Brain microvascular endothelial cell (primary cell): ENCODE results near the gene LRRC71.

Experiments
- DNase-seq: peaks from one replicate; pipeline ENCODE4 v3.0.0-alpha.2; 2020
- H3K27ac ChIP-seq: fragments of 250-450 bp; sonication (Bioruptor Pico); 2 replicates; pipeline ENCODE4 v1.5.1; 2020; ENCODE audit warnings: mild to moderate bottlenecking, moderate library complexity
- H3K27me3 ChIP-seq: fragments of 250-450 bp; sonication (Bioruptor Pico); replicated peaks from 2 replicates; pipeline ENCODE4 v1.5.1; 2020; ENCODE audit warnings: mild to moderate bottlenecking
- H3K36me3 ChIP-seq: fragments of 250-450 bp; sonication (Bioruptor Pico); replicated peaks from 2 replicates; pipeline ENCODE4 v1.5.1; 2020; ENCODE audit warnings: mild to moderate bottlenecking
- H3K4me3 ChIP-seq: 2 replicates; pipeline ENCODE4 v1.5.1; 2011; ENCODE audit warnings: low read depth, mild to moderate bottlenecking, control low read depth, low read length, moderate library complexity
- CTCF ChIP-seq: IDR thresholded peaks from 2 replicates; pipeline ENCODE4 v1.5.1; 2011; ENCODE audit warnings: low read depth, mild to moderate bottlenecking, moderate library complexity, low read length, control low read depth, inconsistent platforms; ENCODE audit errors: missing control alignments
- in situ Hi-C: cut with HindIII; loops from 2 replicates; pipeline ENCODE4 v1.10.0; 2017; ENCODE audit warnings: low sequenced_read_pairs, low pct_ligation_motif_present

LRRC71 gene

GRCh38 chr1:156876281-156876680 is 44.2 kb upstream of the LRRC71 start:
- in situ Hi-C loops = no loop called here
- TF ChIP-seq CTCF = peak; percentile 64
- peaks cover 7% of the 10 kb centered on the region for H3K27me3 ChIP-seq

GRCh38 chr1:156877433-156878170 is 42.8 kb upstream of the LRRC71 start:
- no peak for DNase-seq
- no peak overlapping the region for H3K4me3 ChIP-seq
- H3K27ac ChIP-seq = no peak overlapping the region
- in situ Hi-C loops = no loop called here
- TF ChIP-seq CTCF = no peak
- no peaks in the 10 kb centered on the region for H3K36me3 ChIP-seq
- peaks cover 13% of the 10 kb centered on the region for H3K27me3 ChIP-seq

More at GRCh38 chr1:156876281-156876680, 44.2 kb upstream of the LRRC71 start:
- no peak overlapping the region for H3K4me3 ChIP-seq
- no peak overlapping the region for H3K27ac ChIP-seq
- DNase-seq = no peak
- H3K36me3 ChIP-seq = no peaks in the 10 kb centered on the region

- Histone ChIP-seq H3K4me3 (no peak overlapping the region), H3K27ac (no peak overlapping the region), H3K36me3 (no peaks in the 10 kb centered on the region), H3K27me3 (peaks cover 17% of the 10 kb centered on the region)
- TF ChIP-seq CTCF = no peak
- in situ Hi-C loops = no loop called here
- no peak for DNase-seq
These were observed 40.6 kb upstream of the LRRC71 start for GRCh38 chr1:156879876-156880275.

GRCh38 chr1:156880473-156880872 is 40.0 kb upstream of the LRRC71 start:
- no peak overlapping the region for H3K4me3 ChIP-seq
- in situ Hi-C loops = no loop called here
- no peak overlapping the region for H3K27ac ChIP-seq
- peaks cover 20% of the 10 kb centered on the region for H3K27me3 ChIP-seq
- no peaks in the 10 kb centered on the region for H3K36me3 ChIP-seq
- TF ChIP-seq CTCF = no peak
- DNase-seq = no peak

- Histone ChIP-seq H3K27me3 (peaks cover 24% of the 10 kb centered on the region), H3K27ac (no peak overlapping the region), H3K36me3 (no peaks in the 10 kb centered on the region), H3K4me3 (no peak overlapping the region)
- TF ChIP-seq CTCF = no peak
- in situ Hi-C loops = no loop called here
- no peak for DNase-seq
These were observed 39.3 kb upstream of the LRRC71 start for GRCh38 chr1:156881101-156881500.

- in situ Hi-C loops = no loop called here
- Histone ChIP-seq H3K36me3 (no peaks in the 10 kb centered on the region), H3K27ac (no peak overlapping the region), H3K27me3 (peaks cover 27% of the 10 kb centered on the region), H3K4me3 (no peak overlapping the region)
- TF ChIP-seq CTCF = no peak
- DNase-seq = no peak
These were observed 38.8 kb upstream of the LRRC71 start for GRCh38 chr1:156881663-156882062.
